Endothelial cell of umbilical vein (primary cell): ENCODE data around the gene ACTR1A. TPM values are rescaled to one million over a fixed set of nuclear protein-coding genes. Genes with fewer than 3 reads are reported as not detected.

Experiments
- BruUV-seq: library from RNA; stranded (reverse); fragments of 400-500 nt; replicated peaks from 2 replicates; lab custom pipeline; 2021; lab: Mats Ljungman, UMichigan
- CTCF ChIA-PET: fragments of 300-600, 350-600 bp; sonication (Branson Sonifier 250); formaldehyde crosslinking; loops from one replicate; lab custom pipeline; 2021; ENCODE audit warnings: antibody characterized with exemption, inconsistent platforms; lab: Charles Lee
- POLR2A ChIA-PET: fragments of 300-600, 350-600 bp; sonication (Branson Sonifier 250); formaldehyde crosslinking; loops from one replicate; lab custom pipeline; 2021; ENCODE audit warnings: antibody characterized with exemption, inconsistent platforms; lab: Charles Lee
- DNase-seq: peaks from one replicate; pipeline ENCODE4 v3.0.0-alpha.2; 2011; ENCODE audit warnings: low read depth, low spot score
- FAIRE-seq: peaks from 2 replicates; lab custom pipeline; 2011; peaks lifted over from hg19 to GRCh38; lab: Jason Lieb, UNC
- H2AFZ ChIP-seq: 2 replicates; pipeline ENCODE4 v1.6.0; 2012; ENCODE audit warnings: low read depth, low read length, control low read depth, inconsistent platforms
- H3K27ac ChIP-seq: 2 replicates; pipeline ENCODE4 v1.5.1; 2011; ENCODE audit warnings: low read depth, mild to moderate bottlenecking, control low read depth, low read length, moderate library complexity; ENCODE audit not compliant: insufficient read depth
- H3K27me3 ChIP-seq, 2 experiments: 2 replicates each; pipeline versions ENCODE4 v1.6.0 to v1.6.1; 2011; ENCODE audit warnings: low read length in 2 of 2, mixed read lengths in 1 of 2; ENCODE audit not compliant: control insufficient read depth in 2 of 2, insufficient read depth in 2 of 2
- H3K36me3 ChIP-seq, 2 experiments: 2 replicates in 1 of 2; 3 replicates in 1 of 2; pipeline ENCODE4 v1.5.1; 2011; ENCODE audit warnings: low read length in 2 of 2, mild to moderate bottlenecking in 1 of 2, moderate library complexity in 1 of 2; ENCODE audit not compliant: control insufficient read depth in 2 of 2, insufficient read depth in 2 of 2; ENCODE audit errors: extremely low read depth in 1 of 2
- H3K4me1 ChIP-seq: 3 replicates; pipeline ENCODE4 v1.5.1; 2011; ENCODE audit warnings: mild to moderate bottlenecking, low read length; ENCODE audit not compliant: control insufficient read depth, insufficient read depth; ENCODE audit errors: extremely low read depth
- H3K4me2 ChIP-seq: 2 replicates; pipeline ENCODE4 v1.6.1; 2011; ENCODE audit warnings: low read length, control low read depth, mixed read lengths; ENCODE audit not compliant: insufficient read depth
- H3K4me3 ChIP-seq, 3 experiments: fragments of 200-600 bp in 1 of 3; sonication (generic), shearing (Covaris generic) in 1 of 3; replicated peaks in 1 of 3; 2 replicates each; pipeline ENCODE4 v1.5.1; 2011 to 2016; ENCODE audit warnings: control low read depth in 3 of 3, low read length in 3 of 3, mild to moderate bottlenecking in 2 of 3, inconsistent platforms in 1 of 3, low read depth in 1 of 3, moderate library complexity in 1 of 3; ENCODE audit not compliant: insufficient read depth in 1 of 3
- H3K79me2 ChIP-seq: 2 replicates; pipeline ENCODE4 v1.6.0; 2012; ENCODE audit warnings: low read length, inconsistent platforms; ENCODE audit not compliant: control insufficient read depth, insufficient read depth
- H3K9ac ChIP-seq: replicated peaks from 2 replicates; pipeline ENCODE3; 2011; ENCODE audit warnings: low read length, control low read depth; ENCODE audit not compliant: insufficient read depth; ENCODE audit errors: extremely low read depth
- H3K9me1 ChIP-seq: replicated peaks from 3 replicates; pipeline ENCODE4 v1.6.0; 2011; ENCODE audit warnings: mild to moderate bottlenecking, low read length; ENCODE audit not compliant: control insufficient read depth, insufficient read depth; ENCODE audit errors: extremely low read depth
- H3K9me3 ChIP-seq: replicated peaks from 2 replicates; pipeline ENCODE4 v1.5.1; 2012; ENCODE audit warnings: low read length, inconsistent platforms; ENCODE audit not compliant: control insufficient read depth, insufficient read depth
- H4K20me1 ChIP-seq: replicated peaks from 2 replicates; pipeline ENCODE3; 2011; ENCODE audit warnings: mild to moderate bottlenecking, low read length; ENCODE audit not compliant: control insufficient read depth, insufficient read depth; ENCODE audit errors: extremely low read depth
- CTCF ChIP-seq, 2 donors: IDR thresholded peaks; 1 replicate in 1 of 2; 2 replicates in 1 of 2; pipeline ENCODE4 v1.5.1; 2011; ENCODE audit warnings: low read length in 2 of 2, mild to moderate bottlenecking in 2 of 2, moderate library complexity in 2 of 2, control low read depth in 1 of 2, inconsistent platforms in 1 of 2, low read depth in 1 of 2; ENCODE audit not compliant: insufficient read depth in 1 of 2; ENCODE audit errors: extremely low read depth in 1 of 2
- EZH2 ChIP-seq: IDR thresholded peaks from 2 replicates; pipeline ENCODE4 v1.6.1; 2012; ENCODE audit warnings: borderline replicate concordance, low read depth, mild to moderate bottlenecking, moderate library complexity, low read length, inconsistent platforms; ENCODE audit not compliant: severe bottlenecking
- FOS ChIP-seq: IDR thresholded peaks from 2 replicates; pipeline ENCODE4 v1.6.1; 2011; ENCODE audit warnings: mild to moderate bottlenecking, low read length, moderate library complexity, borderline replicate concordance; ENCODE audit not compliant: insufficient read depth
- GATA2 ChIP-seq: IDR thresholded peaks from 2 replicates; pipeline ENCODE4 v1.7.0; 2011; ENCODE audit warnings: low read depth, mild to moderate bottlenecking, moderate library complexity, mixed read lengths, low read length; ENCODE audit not compliant: insufficient read length, insufficient read depth
- JUN ChIP-seq: IDR thresholded peaks from 2 replicates; pipeline ENCODE4 v1.6.1; 2011; ENCODE audit warnings: borderline replicate concordance, low read depth; ENCODE audit not compliant: insufficient read length, insufficient read depth
- MAX ChIP-seq: IDR thresholded peaks from 2 replicates; pipeline ENCODE4 v1.6.1; 2011; ENCODE audit not compliant: insufficient read depth, insufficient read length
- MYC ChIP-seq: IDR thresholded peaks from one replicate; pipeline ENCODE4 v1.6.1; 2011; ENCODE audit warnings: mild to moderate bottlenecking, low read depth, low read length
- POLR2A ChIP-seq: IDR thresholded peaks from 2 replicates; pipeline ENCODE4 v1.6.1; 2012; ENCODE audit warnings: low read depth, mild to moderate bottlenecking, control low read depth, low read length
- POLR2AphosphoS5 ChIP-seq: IDR thresholded peaks from 2 replicates; pipeline ENCODE4 v1.6.1; 2012; ENCODE audit warnings: low read depth, mild to moderate bottlenecking, control low read depth, low read length, moderate library complexity; ENCODE audit not compliant: insufficient read depth
- dilution Hi-C: fragments of 300-500 bp; cut with MboI; formaldehyde crosslinking; loops from one replicate; pipeline ENCODE4 v1.15.0; 2019; ENCODE audit warnings: low sequenced_read_pairs; ENCODE audit not compliant: extremely low pct_ligation_motif_present
- intact Hi-C: fragments of 100-400 bp; cut with micrococcal nuclease; formaldehyde crosslinking; loops from one replicate; pipeline ENCODE4 v1.10.0; 2022
- polyA plus RNA-seq, 4 experiments: library from polyadenylated mRNA; depleted of rRNA in 3 of 4; stranded (reverse) in 3 of 4; unstranded in 1 of 4; fragments of >200 nt; gene quantifications; 2 replicates each; pipeline versions ENCODE4 v1.2.1 to v1.2.3, GENCODE V29; 2011 to 2012; ENCODE audit warnings: missing spikeins in 1 of 4
- total RNA-seq: library from RNA; stranded (reverse); gene quantifications from 2 replicates; pipeline ENCODE4 v1.2.3, GENCODE V29; 2021

Gene ACTR1A
- total and polyA plus RNA-seq, 2 donors (not counting 3 experiments of a cell fraction or from before 2014, with no cell fraction given): 155 to 164 TPM

- Histone ChIP-seq H3K9me1 (peaks cover 2% of the 10 kb centered on the region), H3K9ac (no peak overlapping the region), H3K27me3 (no peaks in the 10 kb centered on the region), H3K4me3 (no peak overlapping the region), H3K36me3 (peaks cover 0 to 15% of the 10 kb centered on the region in 2 experiments), H3K79me2 (no peaks in the 10 kb centered on the region), H4K20me1 (peaks cover 2% of the 10 kb centered on the region), H3K4me1 (no peaks in the 10 kb centered on the region), H3K27ac (no peak overlapping the region), H3K4me2 (no peak overlapping the region), H2AFZ (no peak overlapping the region), H3K9me3 (no peaks in the 10 kb centered on the region)
- no peak for FAIRE-seq
- TF ChIP-seq MAX (no peak), EZH2 (no peak), GATA2 (no peak), POLR2A (no peak), CTCF (IDR thresholded peaks at IDR 0.05; ENCODE audit: extremely low read depth in 1 of 2, insufficient read depth in 1 of 2, low read depth in 1 of 2, low read length in 2 of 2) (no peak), MYC (no peak), POLR2AphosphoS5 (no peak), JUN (no peak), FOS (no peak)
- BruUV-seq: no TSS peak
- ChIA-PET CTCF (interaction anchor here (0.6 to 2.3 kb wide), 3 partner anchors 12 to 65 kb away, joined by 3 to 12 read pairs (median 4); partner anchors contain the start of gene SUFU), POLR2A (no interaction called here)
- dilution Hi-C loops: no loop called here
- intact Hi-C loops: no loop called here
- DNase-seq: no peak
Observed at GRCh38 chr10:102519246-102519825, 16.8 kb upstream of the ACTR1A start.
